ENCODE results near the gene ARRB1. TPM values are rescaled to one million over a fixed set of nuclear protein-coding genes. Genes with fewer than 3 reads are reported as not detected.
A peak's percentile ranks its signal among the peaks of the same experiment; 100 is the strongest.

Gene ARRB1
- total and polyA plus RNA-seq, 2 of the 13 experiments (the other 11 are each of a cell fraction or from before 2014, with no cell fraction given): 22.5 to 35.7 TPM

- TF ChIP-seq RERE (CRISPR knock-in tag; IDR thresholded peaks at IDR 0.05; ENCODE audit: low read depth) (0 out of 2 replicates have a peak, but pooled peaks have one; percentile 8), ZNF672 (CRISPR knock-in tag; IDR thresholded peaks at IDR 0.05) (no peak), ELF4 (CRISPR knock-in tag; IDR thresholded peaks at IDR 0.05; ENCODE audit: borderline replicate concordance) (peak; percentile 96; the same call in 1 of the 2 replicates), ZNF720 (CRISPR knock-in tag; IDR thresholded peaks at IDR 0.05) (no peak), ZNF839 (CRISPR knock-in tag; IDR thresholded peaks at IDR 0.05; ENCODE audit: borderline replicate concordance) (peak; percentile 78; the same call in 1 of the 2 replicates), ZNF275 (CRISPR knock-in tag; IDR thresholded peaks at IDR 0.05; ENCODE audit: borderline replicate concordance) (peak; percentile 87; the same call in 1 of the 2 replicates), ZBTB46 (CRISPR knock-in tag; IDR thresholded peaks at IDR 0.05; ENCODE audit: borderline replicate concordance) (no peak), ZNF296 (CRISPR knock-in tag; conservative IDR thresholded peaks at IDR 0.05) (0 out of 2 replicates have a peak, but pooled peaks have one; percentile 68), NKX3-1 (CRISPR knock-in tag; IDR thresholded peaks at IDR 0.05) (peak; percentile 86), JUN (CRISPR knock-in tag; IDR thresholded peaks at IDR 0.05) (no peak), HIVEP1 (CRISPR knock-in tag; IDR thresholded peaks at IDR 0.05) (peak; percentile 88), ZUFSP (CRISPR knock-in tag; IDR thresholded peaks at IDR 0.05; ENCODE audit: borderline replicate concordance) (no peak), HHEX (CRISPR knock-in tag; IDR thresholded peaks at IDR 0.05) (no peak), ZFP82 (CRISPR knock-in tag; IDR thresholded peaks at IDR 0.05; ENCODE audit: borderline replicate concordance) (no peak; the same call in 1 of the 2 replicates), ZNF280B (CRISPR knock-in tag; IDR thresholded peaks at IDR 0.05; ENCODE audit: borderline replicate concordance) (peak; percentile 73; the same call in 1 of the 2 replicates), ZNF589 (CRISPR knock-in tag; conservative IDR thresholded peaks at IDR 0.05) (peak; percentile 85)
Observed at GRCh38 chr11:75399344-75400145, 48.1 kb upstream of the ARRB1 start, which contains the start of gene RPS3 (continued).
